A673 (cell line): Measurements from ENCODE around the gene CEP112. TPM values are rescaled to one million over a fixed set of nuclear protein-coding genes. Genes with fewer than 3 reads are reported as not detected.

Experiments
- BruUV-seq: library from RNA; stranded (reverse); fragments of 400-500 nt; replicated peaks from 2 replicates; lab custom pipeline; 2021; lab: Mats Ljungman, UMichigan
- CTCF ChIA-PET: fragments of 300-600 bp; sonication (Branson Sonifier 250); formaldehyde crosslinking; loops from one replicate; lab custom pipeline; 2022; ENCODE audit warnings: antibody characterized with exemption; lab: Charles Lee
- POLR2A ChIA-PET: fragments of 300-600 bp; sonication (Branson Sonifier 250); formaldehyde crosslinking; loops from one replicate; lab custom pipeline; 2022; ENCODE audit warnings: antibody characterized with exemption; ENCODE audit not compliant: low non-redundant PET; lab: Charles Lee
- DNase-seq: peaks from one replicate; pipeline ENCODE4 v3.0.0-alpha.2; 2015; ENCODE audit warnings: low spot score
- H3K27ac ChIP-seq: fragments of 200-600 bp; sonication (generic); 2 replicates; pipeline ENCODE4 v1.5.1; 2016; ENCODE audit warnings: mixed run types, low read depth, mild to moderate bottlenecking, mixed read lengths, antibody characterized with exemption, low read length; ENCODE audit not compliant: poor library complexity, severe bottlenecking
- H3K27me3 ChIP-seq: fragments of 200-600 bp; sonication (generic); replicated peaks from 2 replicates; pipeline ENCODE4 v1.6.1; 2017; ENCODE audit warnings: mixed run types, low read depth, mild to moderate bottlenecking, mixed read lengths, antibody characterized with exemption, low read length; ENCODE audit not compliant: insufficient read depth, poor library complexity
- H3K36me3 ChIP-seq: fragments of 200-600 bp; sonication (generic); 2 replicates; pipeline ENCODE4 v1.6.1; 2016; ENCODE audit warnings: mixed run types, mild to moderate bottlenecking, mixed read lengths, antibody characterized with exemption, low read length; ENCODE audit not compliant: insufficient read depth, poor library complexity, severe bottlenecking
- H3K4me1 ChIP-seq: fragments of 200-600 bp; sonication (generic); 2 replicates; pipeline ENCODE4 v1.6.1; 2017; ENCODE audit warnings: mixed run types, mild to moderate bottlenecking, mixed read lengths, antibody characterized with exemption, low read length; ENCODE audit not compliant: insufficient read depth, poor library complexity, severe bottlenecking
- H3K4me3 ChIP-seq: fragments of 200-600 bp; sonication (generic); 2 replicates; pipeline ENCODE4 v1.5.1; 2016; ENCODE audit warnings: low read depth, mixed run types, mild to moderate bottlenecking, mixed read lengths, low read length; ENCODE audit not compliant: poor library complexity, severe bottlenecking
- H3K9me3 ChIP-seq: fragments of 200-600 bp; sonication (generic); 2 replicates; pipeline ENCODE4 v1.6.1; 2016; ENCODE audit warnings: mixed run types, low read depth, mild to moderate bottlenecking, mixed read lengths, antibody characterized with exemption, low read length; ENCODE audit not compliant: poor library complexity, severe bottlenecking
- EZH2 ChIP-seq: fragments of 200-600 bp; sonication (generic); IDR thresholded peaks from 2 replicates; pipeline ENCODE4 v1.6.1; 2017; ENCODE audit warnings: borderline replicate concordance, low read depth, mild to moderate bottlenecking, mixed read lengths, antibody characterized with exemption, low read length; ENCODE audit not compliant: poor library complexity, severe bottlenecking
- intact Hi-C: fragments of 100-400 bp; cut with micrococcal nuclease; formaldehyde crosslinking; loops from one replicate; pipeline ENCODE4 v1.10.0; 2022; ENCODE audit not compliant: unreplicated experiment
- total RNA-seq: library from RNA; stranded (reverse); gene quantifications from 2 replicates; pipeline ENCODE4 v1.2.3, GENCODE V29; 2021
- TF ChIP-seq, protein P1 (sequence below): fragments of 300-800, 200-600 bp; sonication (generic); conservative IDR thresholded peaks from 2 replicates; pipeline ENCODE4 v1.5.1; 2017; ENCODE audit warnings: low read depth, mild to moderate bottlenecking, antibody characterized with exemption, low read length, moderate library complexity, mixed read lengths

Gene CEP112
- total RNA-seq, 1 experiment from 2014 or later, result 27.2 TPM

DNA sequence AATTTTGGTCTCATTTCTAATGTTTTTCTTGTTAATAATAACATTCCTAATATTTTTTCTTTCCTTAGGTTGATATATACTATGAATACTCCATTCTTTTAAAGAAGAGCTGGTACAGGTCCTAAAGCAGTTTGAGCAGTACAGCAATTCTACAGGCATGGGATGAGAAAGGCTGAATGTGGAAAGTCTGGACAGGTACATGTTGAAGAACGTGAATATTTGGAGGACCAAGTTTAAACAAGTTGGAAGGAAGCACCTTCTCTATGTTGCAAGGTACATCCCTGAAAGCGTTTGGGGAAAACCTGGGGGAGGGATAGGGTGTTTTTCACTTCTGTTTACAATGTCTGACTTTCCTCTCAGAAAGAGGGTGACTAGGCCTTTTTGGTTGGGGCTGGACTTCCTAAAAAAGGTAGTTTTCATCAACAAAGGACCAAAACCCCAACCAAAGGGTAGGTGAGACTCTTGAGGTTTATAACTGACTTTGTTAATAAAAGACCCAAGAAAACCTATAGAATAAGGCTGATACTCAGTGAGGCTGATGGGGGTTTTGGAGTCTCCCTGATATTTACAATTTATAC is 534.6 kb downstream of the CEP112 start:
- intact Hi-C loops, result no loop called here

DNA sequence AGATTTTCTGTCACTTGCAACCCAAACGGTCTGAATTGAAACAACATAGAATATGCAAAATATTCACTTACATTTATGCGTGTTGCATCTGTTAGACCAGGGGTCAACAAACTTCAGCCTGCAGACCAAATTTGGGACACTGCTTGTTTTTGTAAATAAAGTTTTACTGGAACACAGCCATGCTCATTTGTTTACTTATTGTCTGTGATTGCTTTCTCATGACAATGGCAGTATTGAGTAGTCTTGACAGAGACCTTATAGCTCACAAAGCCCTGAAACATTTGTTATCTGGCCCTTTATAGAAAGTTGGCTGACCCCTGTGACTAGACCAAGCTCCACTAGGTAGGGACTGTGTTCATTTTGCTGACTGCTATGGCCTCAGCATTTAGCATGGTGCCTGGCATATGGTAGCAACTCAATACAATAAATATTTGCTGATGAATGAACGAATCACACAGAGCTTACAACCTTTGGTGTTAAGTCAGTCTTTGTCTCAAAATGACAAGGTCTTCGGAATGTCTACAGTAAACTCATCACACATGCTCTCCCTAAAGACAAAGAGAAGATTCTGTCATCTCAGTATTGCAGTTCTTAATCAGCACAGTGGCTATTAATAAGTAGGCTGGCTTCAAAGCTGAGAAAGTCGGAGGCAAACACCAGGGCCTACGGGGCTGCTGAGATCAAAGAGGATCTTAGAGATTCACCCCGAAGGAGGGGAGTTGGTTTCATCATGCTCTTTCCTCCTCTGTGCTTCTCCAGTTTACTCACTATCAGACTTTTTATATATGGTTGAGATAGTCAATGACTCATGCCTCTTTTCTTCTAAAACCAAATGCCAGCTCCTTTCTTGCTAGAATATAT is 535.3 kb downstream of the CEP112 start:
- BruUV-seq, result no TSS peak
- H3K4me1 ChIP-seq, result no peaks in the 10 kb centered on the region
- TF ChIP-seq, protein P1, sequence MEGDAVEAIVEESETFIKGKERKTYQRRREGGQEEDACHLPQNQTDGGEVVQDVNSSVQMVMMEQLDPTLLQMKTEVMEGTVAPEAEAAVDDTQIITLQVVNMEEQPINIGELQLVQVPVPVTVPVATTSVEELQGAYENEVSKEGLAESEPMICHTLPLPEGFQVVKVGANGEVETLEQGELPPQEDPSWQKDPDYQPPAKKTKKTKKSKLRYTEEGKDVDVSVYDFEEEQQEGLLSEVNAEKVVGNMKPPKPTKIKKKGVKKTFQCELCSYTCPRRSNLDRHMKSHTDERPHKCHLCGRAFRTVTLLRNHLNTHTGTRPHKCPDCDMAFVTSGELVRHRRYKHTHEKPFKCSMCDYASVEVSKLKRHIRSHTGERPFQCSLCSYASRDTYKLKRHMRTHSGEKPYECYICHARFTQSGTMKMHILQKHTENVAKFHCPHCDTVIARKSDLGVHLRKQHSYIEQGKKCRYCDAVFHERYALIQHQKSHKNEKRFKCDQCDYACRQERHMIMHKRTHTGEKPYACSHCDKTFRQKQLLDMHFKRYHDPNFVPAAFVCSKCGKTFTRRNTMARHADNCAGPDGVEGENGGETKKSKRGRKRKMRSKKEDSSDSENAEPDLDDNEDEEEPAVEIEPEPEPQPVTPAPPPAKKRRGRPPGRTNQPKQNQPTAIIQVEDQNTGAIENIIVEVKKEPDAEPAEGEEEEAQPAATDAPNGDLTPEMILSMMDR, result no peak
- no peak for TF ChIP-seq EZH2
- POLR2A ChIA-PET, result interaction anchor here (0.7 kb wide), 1 partner anchor 58 kb away, joined by 3 read pairs; no protein-coding TSS in a partner anchor
- H3K4me3 ChIP-seq, result no peak overlapping the region
- no peaks in the 10 kb centered on the region for H3K9me3 ChIP-seq
- no peak for DNase-seq
- H3K27me3 ChIP-seq, result no peaks in the 10 kb centered on the region
- no peaks in the 10 kb centered on the region for H3K36me3 ChIP-seq
- H3K27ac ChIP-seq, result no peak overlapping the region
- intact Hi-C loops, result no loop called here
- CTCF ChIA-PET, result no interaction called here

More for the DNA sequence above, 534.6 kb downstream of the CEP112 start:
- Histone ChIP-seq H3K27me3 (no peaks in the 10 kb centered on the region), H3K4me1 (no peaks in the 10 kb centered on the region), H3K27ac (no peak overlapping the region), H3K36me3 (no peaks in the 10 kb centered on the region), H3K9me3 (no peaks in the 10 kb centered on the region), H3K4me3 (no peak overlapping the region)
- ChIA-PET POLR2A (interaction anchor here (0.7 kb wide), 1 partner anchor 58 kb away, joined by 3 read pairs; no protein-coding TSS in a partner anchor), CTCF (no interaction called here)
- DNase-seq, result no peak
- no peak for TF ChIP-seq EZH2
- TF ChIP-seq, protein P1, result no peak
- BruUV-seq, result no TSS peak

DNA sequence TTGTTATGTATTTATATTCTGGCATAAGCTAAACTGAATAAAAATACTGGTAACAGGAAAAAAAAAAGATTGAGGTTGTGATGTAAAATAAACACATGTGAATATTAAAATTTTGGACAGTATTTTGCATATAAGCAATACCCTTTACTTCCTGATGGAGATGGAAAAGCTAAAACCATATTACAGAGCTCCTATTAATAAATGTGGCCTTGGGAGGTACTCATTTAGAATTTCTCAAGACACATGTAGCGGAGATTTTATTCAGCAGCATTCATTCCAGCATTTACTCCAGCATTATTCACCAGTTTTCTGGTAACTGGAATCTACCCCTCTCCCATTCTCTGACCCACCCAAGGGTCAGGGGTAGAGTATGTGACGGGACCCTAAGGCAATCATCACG is 536.2 kb downstream of the CEP112 start:
- TF ChIP-seq, protein P1, result no peak
- no peak for TF ChIP-seq EZH2
- intact Hi-C loops, result no loop called here
- no peak overlapping the region for H3K4me3 ChIP-seq
- H3K27me3 ChIP-seq, result no peaks in the 10 kb centered on the region
- H3K27ac ChIP-seq, result no peak overlapping the region
- no peaks in the 10 kb centered on the region for H3K9me3 ChIP-seq
- DNase-seq, result no peak
- BruUV-seq, result no TSS peak
- ChIA-PET POLR2A (no interaction called here), CTCF (no interaction called here)
- H3K4me1 ChIP-seq, result no peaks in the 10 kb centered on the region
- no peaks in the 10 kb centered on the region for H3K36me3 ChIP-seq
